ENCODE data around the gene ZNF620. TPM values are rescaled to one million over a fixed set of nuclear protein-coding genes. Genes with fewer than 3 reads are reported as not detected.
"Not testable (repeated sequence)": the region's sequence is repeated elsewhere in the genome, so short reads cannot be mapped to it uniquely, and the experiment has no call there.

Gene ZNF620
- total RNA-seq (ENCODE audit: unreplicated experiment), result 8.3 TPM
- long read RNA-seq, partial matches to known transcripts, result 1 of 11 reads
- long read RNA-seq, other reads (novel, unspliced or antisense), result 5 of 11 reads

DNA sequence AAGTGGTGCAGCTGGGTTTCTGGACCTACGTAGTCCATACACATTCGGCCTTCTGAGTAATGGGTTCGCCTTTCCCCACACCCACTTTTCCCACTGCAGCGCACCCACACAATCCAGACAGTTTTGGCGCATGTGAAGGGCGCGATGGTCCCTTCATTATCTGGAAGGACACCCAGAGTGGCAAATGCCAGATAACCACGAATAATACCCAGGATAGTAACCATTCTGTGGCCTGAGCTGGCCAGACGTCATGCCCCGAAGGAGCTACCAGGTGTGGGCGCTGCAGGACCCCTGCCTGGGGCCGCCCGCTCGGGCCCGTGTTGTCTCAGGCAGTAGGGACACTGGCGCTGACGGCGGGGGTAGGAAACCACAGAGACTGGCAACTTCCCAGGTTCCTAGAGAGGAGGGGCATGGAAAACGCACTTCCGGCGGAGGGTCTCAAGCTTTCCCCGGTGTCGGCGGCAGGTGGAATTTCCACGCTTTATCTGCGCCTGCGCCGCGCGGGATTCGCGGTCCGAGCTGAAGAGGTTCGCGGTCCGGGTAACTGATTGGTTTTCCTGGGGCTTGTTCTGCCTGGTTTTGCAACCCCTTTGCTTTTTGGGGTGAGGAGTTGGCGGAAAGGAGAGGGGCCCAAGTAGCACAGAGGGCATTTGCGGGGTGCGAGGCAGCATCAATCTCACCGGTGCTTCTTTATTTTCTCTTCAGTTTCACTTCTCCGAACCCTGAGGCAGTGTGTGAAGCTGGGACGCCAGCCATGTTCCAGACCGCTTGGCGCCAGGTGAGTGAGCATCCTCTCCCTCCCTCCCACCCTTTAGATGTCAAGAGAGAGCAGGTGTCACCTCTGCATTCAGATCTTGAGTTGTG, at the start of gene ZNF620:
TSS of gene ZNF620 (plus strand) at position 441 of the 864 bp plus-strand sequence. CDS start at position 755, 314 bp downstream.
- Mint-ChIP-seq H3K4me3 (ENCODE audit: unreplicated experiment) (peak within 1 kb of the TSS; percentile 94), H3K9me3 (ENCODE audit: unreplicated experiment) (no peaks in the 10 kb centered on the region), H3K36me3 (ENCODE audit: low read depth, unreplicated experiment) (peaks cover 6% of the 10 kb centered on the region), H3K27ac (ENCODE audit: unreplicated experiment) (peak within 1 kb of the TSS; percentile 64), H3K4me1 (ENCODE audit: unreplicated experiment) (peaks cover 11% of the 10 kb centered on the region), H3K27me3 (ENCODE audit: unreplicated experiment) (peaks cover 2% of the 10 kb centered on the region)
- TF ChIP-seq, protein P1, sequence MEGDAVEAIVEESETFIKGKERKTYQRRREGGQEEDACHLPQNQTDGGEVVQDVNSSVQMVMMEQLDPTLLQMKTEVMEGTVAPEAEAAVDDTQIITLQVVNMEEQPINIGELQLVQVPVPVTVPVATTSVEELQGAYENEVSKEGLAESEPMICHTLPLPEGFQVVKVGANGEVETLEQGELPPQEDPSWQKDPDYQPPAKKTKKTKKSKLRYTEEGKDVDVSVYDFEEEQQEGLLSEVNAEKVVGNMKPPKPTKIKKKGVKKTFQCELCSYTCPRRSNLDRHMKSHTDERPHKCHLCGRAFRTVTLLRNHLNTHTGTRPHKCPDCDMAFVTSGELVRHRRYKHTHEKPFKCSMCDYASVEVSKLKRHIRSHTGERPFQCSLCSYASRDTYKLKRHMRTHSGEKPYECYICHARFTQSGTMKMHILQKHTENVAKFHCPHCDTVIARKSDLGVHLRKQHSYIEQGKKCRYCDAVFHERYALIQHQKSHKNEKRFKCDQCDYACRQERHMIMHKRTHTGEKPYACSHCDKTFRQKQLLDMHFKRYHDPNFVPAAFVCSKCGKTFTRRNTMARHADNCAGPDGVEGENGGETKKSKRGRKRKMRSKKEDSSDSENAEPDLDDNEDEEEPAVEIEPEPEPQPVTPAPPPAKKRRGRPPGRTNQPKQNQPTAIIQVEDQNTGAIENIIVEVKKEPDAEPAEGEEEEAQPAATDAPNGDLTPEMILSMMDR (IDR thresholded peaks at IDR 0.05; ENCODE audit: unreplicated experiment), result no peak
- DNase-seq (ENCODE audit: low spot score), result peak; percentile 76

DNA sequence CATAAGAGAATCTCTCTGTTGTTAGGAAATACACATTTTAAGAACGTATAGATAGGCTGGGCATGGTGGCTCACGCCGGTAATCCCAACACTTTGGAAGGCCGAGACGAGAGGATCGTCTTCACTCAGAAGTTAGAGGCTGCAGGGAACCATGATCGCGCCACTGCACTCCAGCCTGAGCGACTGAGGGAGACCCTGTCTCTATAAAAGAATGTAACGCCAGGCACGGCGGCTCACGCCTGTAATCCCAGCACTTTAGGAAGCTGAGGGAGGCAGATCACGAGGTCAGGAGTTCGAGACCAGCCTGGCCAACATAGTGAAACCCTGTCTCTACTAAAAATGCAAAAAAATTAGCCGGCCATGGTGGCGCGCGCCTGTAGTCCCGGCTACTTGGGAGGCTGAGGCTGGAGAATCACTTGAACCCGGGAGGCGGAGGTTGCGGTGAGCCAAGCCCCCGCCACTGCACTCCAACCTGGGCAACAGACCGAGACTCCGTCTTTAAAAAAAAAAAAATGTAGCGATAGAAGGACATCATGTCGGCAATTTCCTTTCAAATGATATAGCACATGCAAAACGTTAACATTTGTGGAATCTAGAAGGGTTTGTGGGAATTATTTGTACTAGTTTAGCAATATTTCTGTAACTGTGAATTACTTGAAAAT, 49.4 kb upstream of the ZNF620 start:
- DNase-seq (ENCODE audit: low spot score), result no peak
- Mint-ChIP-seq H3K27ac (ENCODE audit: unreplicated experiment) (peak overlapping the region; percentile 95), H3K27me3 (ENCODE audit: unreplicated experiment) (peaks cover 4% of the 10 kb centered on the region), H3K4me3 (ENCODE audit: unreplicated experiment) (peak overlapping the region; percentile 96), H3K9me3 (ENCODE audit: unreplicated experiment) (no peaks in the 10 kb centered on the region), H3K4me1 (ENCODE audit: unreplicated experiment) (peaks cover 29% of the 10 kb centered on the region), H3K36me3 (ENCODE audit: low read depth, unreplicated experiment) (peaks cover 21% of the 10 kb centered on the region)
- TF ChIP-seq, protein P1 (IDR thresholded peaks at IDR 0.05; ENCODE audit: unreplicated experiment), result no peak

DNA sequence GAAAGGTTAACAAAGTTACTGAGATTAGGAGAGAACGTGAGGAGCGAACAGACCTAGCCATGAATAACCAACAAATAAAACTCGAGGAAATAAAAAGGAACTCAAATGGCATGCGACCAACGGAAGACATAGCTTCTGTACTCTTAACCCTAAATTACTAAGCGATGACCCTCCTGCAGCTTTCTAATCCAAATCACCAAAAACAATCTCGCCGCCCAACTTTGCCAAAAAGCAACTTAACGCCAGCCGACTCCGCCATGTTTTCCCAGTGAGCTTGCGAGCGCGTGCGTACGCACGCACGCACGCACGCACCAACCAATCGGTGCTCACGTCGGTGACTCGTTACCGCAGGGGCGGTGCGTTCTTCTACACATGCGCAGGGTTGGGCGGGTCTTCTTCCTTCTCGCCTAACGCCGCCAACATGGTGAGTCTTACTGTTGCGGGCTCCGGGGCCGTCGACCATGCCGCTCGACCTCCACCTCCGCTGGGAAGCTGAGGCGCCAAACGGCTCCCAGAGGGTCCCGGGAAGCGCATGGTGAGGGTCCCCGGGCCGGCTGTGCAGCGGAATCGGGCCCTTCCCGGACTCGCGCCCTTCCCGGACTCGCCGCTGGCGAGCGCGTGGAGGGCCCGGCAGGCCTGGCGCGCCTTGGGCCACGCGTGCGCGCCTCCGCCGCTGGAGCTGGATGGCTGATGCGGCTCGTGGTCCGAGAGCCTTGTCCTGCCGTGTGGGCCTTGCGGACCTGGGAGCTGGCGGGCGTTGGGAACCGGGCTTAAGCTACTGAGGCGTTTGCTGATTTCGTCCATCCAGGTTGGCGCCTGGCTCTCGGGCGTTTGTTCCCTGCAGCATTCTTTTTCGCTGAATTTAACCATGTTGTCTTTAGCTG, 48.7 kb upstream of the ZNF620 start, which contains the start of gene RPL14:
TSS of gene RPL14 (plus strand) at position 400 of the 884 bp plus-strand sequence. CDS start at position 533, 133 bp downstream.
- Mint-ChIP-seq H3K4me3 (ENCODE audit: unreplicated experiment) (peak within 1 kb of the TSS; percentile 96), H3K36me3 (ENCODE audit: low read depth, unreplicated experiment) (peaks cover 27% of the 10 kb centered on the region), H3K9me3 (ENCODE audit: unreplicated experiment) (no peaks in the 10 kb centered on the region), H3K4me1 (ENCODE audit: unreplicated experiment) (peaks cover 27% of the 10 kb centered on the region), H3K27ac (ENCODE audit: unreplicated experiment) (peak within 1 kb of the TSS; percentile 95), H3K27me3 (ENCODE audit: unreplicated experiment) (peaks cover 4% of the 10 kb centered on the region)
- TF ChIP-seq, protein P1 (IDR thresholded peaks at IDR 0.05; ENCODE audit: unreplicated experiment), result no peak
- peak; percentile 85 for DNase-seq (ENCODE audit: low spot score)

DNA sequence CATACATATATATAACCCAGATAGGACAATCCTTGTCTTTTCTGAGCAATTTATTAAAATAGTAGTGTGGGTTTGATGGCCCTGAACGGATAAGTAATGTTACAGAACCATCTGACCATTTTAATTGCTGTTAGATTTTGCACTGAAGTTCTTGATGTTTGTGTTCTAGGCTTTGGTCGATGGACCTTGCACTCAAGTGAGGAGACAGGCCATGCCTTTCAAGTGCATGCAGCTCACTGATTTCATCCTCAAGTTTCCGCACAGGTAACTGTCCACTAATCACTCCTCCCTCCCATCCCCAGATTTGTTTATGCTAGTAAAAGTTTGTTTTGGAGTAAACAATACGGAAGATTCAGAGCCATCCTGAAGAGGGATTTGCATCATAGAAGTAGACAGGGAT, 47.4 kb upstream of the ZNF620 start:
- H3K27me3 Mint-ChIP-seq (ENCODE audit: unreplicated experiment), result no peaks in the 10 kb centered on the region
- H3K4me1 Mint-ChIP-seq (ENCODE audit: unreplicated experiment), result peaks cover 21% of the 10 kb centered on the region
- no peak for DNase-seq (ENCODE audit: low spot score)
- peaks cover 31% of the 10 kb centered on the region for H3K36me3 Mint-ChIP-seq (ENCODE audit: low read depth, unreplicated experiment)
- H3K27ac Mint-ChIP-seq (ENCODE audit: unreplicated experiment), result no peak overlapping the region
- no peaks in the 10 kb centered on the region for H3K9me3 Mint-ChIP-seq (ENCODE audit: unreplicated experiment)
- TF ChIP-seq, protein P1 (IDR thresholded peaks at IDR 0.05; ENCODE audit: unreplicated experiment), result no peak
- peak overlapping the region; percentile 96 for H3K4me3 Mint-ChIP-seq (ENCODE audit: unreplicated experiment)

DNA sequence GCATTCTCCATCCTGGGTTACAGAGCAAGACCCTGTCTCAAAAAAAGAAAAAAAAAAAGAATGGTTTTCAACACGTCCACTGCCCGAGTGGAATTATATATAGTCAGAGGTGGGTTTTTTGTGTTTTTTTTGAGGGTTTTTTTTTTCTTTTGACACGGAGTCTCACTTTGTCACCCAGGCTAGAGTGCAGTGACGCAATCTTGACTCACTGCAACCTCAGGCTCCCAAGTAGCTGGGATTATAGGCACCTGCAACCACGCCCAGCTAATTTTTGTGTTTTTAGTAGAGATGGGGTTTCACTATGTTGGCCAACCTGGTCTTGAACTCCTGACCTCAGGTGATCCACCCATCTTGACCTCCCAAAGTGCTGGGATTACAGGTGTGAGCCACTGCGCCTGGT, 45.4 kb upstream of the ZNF620 start:
- not testable (repeated sequence) for H3K9me3 Mint-ChIP-seq (ENCODE audit: unreplicated experiment); H3K27me3 Mint-ChIP-seq (ENCODE audit: unreplicated experiment); H3K27ac Mint-ChIP-seq (ENCODE audit: unreplicated experiment); DNase-seq (ENCODE audit: low spot score); H3K4me3 Mint-ChIP-seq (ENCODE audit: unreplicated experiment)
- Mint-ChIP-seq H3K4me1 (ENCODE audit: unreplicated experiment) (peaks cover 31% of the 10 kb centered on the region), H3K36me3 (ENCODE audit: low read depth, unreplicated experiment) (peaks cover 31% of the 10 kb centered on the region)

Measured in endothelial cell (in vitro differentiated cells).